ENCODE data around the gene NOC3L. TPM values are rescaled to one million over a fixed set of nuclear protein-coding genes. Genes with fewer than 3 reads are reported as not detected.
"Not testable (repeated sequence)": the region's sequence is repeated elsewhere in the genome, so short reads cannot be mapped to it uniquely, and the experiment has no call there.

Gene NOC3L
- total and polyA plus RNA-seq, 2 donors (not counting 1 experiment from before 2014, with no cell fraction given), result 19.8 to 27.2 TPM

- not testable (repeated sequence) for DNase-seq (ENCODE audit: low read depth in 2 of 2)
These were observed 23.0 kb upstream of the NOC3L start for GRCh38 chr10:94385733-94386132.

GRCh38 chr10:94383530-94383929 lies 20.8 kb upstream of the NOC3L start:
- Histone ChIP-seq H3K4me1 (ENCODE audit: control insufficient read depth, extremely low read depth, insufficient read depth, low read length) (no peaks in the 10 kb centered on the region), H4K20me1 (ENCODE audit: control insufficient read depth, extremely low read depth, insufficient read depth, low read length) (no peaks in the 10 kb centered on the region), H2AFZ (ENCODE audit: low read length) (no peak overlapping the region), H3K36me3 (ENCODE audit: control insufficient read depth, insufficient read depth, low read length) (no peaks in the 10 kb centered on the region), H3K9me3 (ENCODE audit: control insufficient read depth, insufficient read depth, low read depth, low read length) (no peaks in the 10 kb centered on the region), H3K27me3 (ENCODE audit: control insufficient read depth, insufficient read depth, low read length) (no peaks in the 10 kb centered on the region), H3K9ac (ENCODE audit: insufficient read depth, low read length) (no peak overlapping the region), H3K4me3 (replicated peaks in 1 of 4; ENCODE audit: control extremely low read depth in 1 of 4, insufficient read depth in 1 of 4, low read depth in 3 of 4, low read length in 4 of 4) (no peak overlapping the region), H3K79me2 (ENCODE audit: control insufficient read depth, insufficient read depth, low read length) (no peaks in the 10 kb centered on the region), H3K4me2 (ENCODE audit: extremely low read depth, insufficient read depth, low read length) (no peak overlapping the region), H3K27ac (ENCODE audit: insufficient read depth, low read length) (no peak overlapping the region)
- TF ChIP-seq CTCF (conservative IDR thresholded peaks at IDR 0.05 in 1 of 2, IDR thresholded peaks at IDR 0.05 in 1 of 2; ENCODE audit: low read depth in 1 of 2, low read length in 2 of 2) (no peak), EZH2 (IDR thresholded peaks at IDR 0.05; ENCODE audit: low read length, missing control alignments) (no peak)
- no peak for DNase-seq (ENCODE audit: low read depth in 2 of 2)

More at GRCh38 chr10:94385733-94386132, 23.0 kb upstream of the NOC3L start:
- H3K27ac ChIP-seq (ENCODE audit: insufficient read depth, low read length); H3K4me3 ChIP-seq (replicated peaks in 1 of 4; ENCODE audit: control extremely low read depth in 1 of 4, insufficient read depth in 1 of 4, low read depth in 3 of 4, low read length in 4 of 4); H3K79me2 ChIP-seq (ENCODE audit: control insufficient read depth, insufficient read depth, low read length); H3K27me3 ChIP-seq (ENCODE audit: control insufficient read depth, insufficient read depth, low read length); H3K9ac ChIP-seq (ENCODE audit: insufficient read depth, low read length); H2AFZ ChIP-seq (ENCODE audit: low read length); H3K4me1 ChIP-seq (ENCODE audit: control insufficient read depth, extremely low read depth, insufficient read depth, low read length); H3K4me2 ChIP-seq (ENCODE audit: extremely low read depth, insufficient read depth, low read length); H4K20me1 ChIP-seq (ENCODE audit: control insufficient read depth, extremely low read depth, insufficient read depth, low read length); H3K9me3 ChIP-seq (ENCODE audit: control insufficient read depth, insufficient read depth, low read depth, low read length); H3K36me3 ChIP-seq (ENCODE audit: control insufficient read depth, insufficient read depth, low read length): not testable (repeated sequence)

GRCh38 chr10:94376865-94377264 lies 14.1 kb upstream of the NOC3L start:
- TF ChIP-seq CTCF (conservative IDR thresholded peaks at IDR 0.05 in 1 of 2, IDR thresholded peaks at IDR 0.05 in 1 of 2; ENCODE audit: low read depth in 1 of 2, low read length in 2 of 2) (no peak), EZH2 (IDR thresholded peaks at IDR 0.05; ENCODE audit: low read length, missing control alignments) (no peak)
- Histone ChIP-seq H3K9ac (ENCODE audit: insufficient read depth, low read length) (no peak overlapping the region), H3K4me3 (replicated peaks in 1 of 4; ENCODE audit: control extremely low read depth in 1 of 4, insufficient read depth in 1 of 4, low read depth in 3 of 4, low read length in 4 of 4) (no peak overlapping the region)

More at GRCh38 chr10:94376865-94377264, 14.1 kb upstream of the NOC3L start:
- DNase-seq (ENCODE audit: low read depth in 2 of 2), result no peak
- no peaks in the 10 kb centered on the region for H3K27me3 ChIP-seq (ENCODE audit: control insufficient read depth, insufficient read depth, low read length)
- no peak overlapping the region for H3K27ac ChIP-seq (ENCODE audit: insufficient read depth, low read length)
- H3K9me3 ChIP-seq (ENCODE audit: control insufficient read depth, insufficient read depth, low read depth, low read length), result no peaks in the 10 kb centered on the region
- H4K20me1 ChIP-seq (ENCODE audit: control insufficient read depth, extremely low read depth, insufficient read depth, low read length), result no peaks in the 10 kb centered on the region
- no peak overlapping the region for H3K4me2 ChIP-seq (ENCODE audit: extremely low read depth, insufficient read depth, low read length)
- H3K36me3 ChIP-seq (ENCODE audit: control insufficient read depth, insufficient read depth, low read length), result no peaks in the 10 kb centered on the region
- H3K4me1 ChIP-seq (ENCODE audit: control insufficient read depth, extremely low read depth, insufficient read depth, low read length), result no peaks in the 10 kb centered on the region
- H3K79me2 ChIP-seq (ENCODE audit: control insufficient read depth, insufficient read depth, low read length), result no peaks in the 10 kb centered on the region
- no peak overlapping the region for H2AFZ ChIP-seq (ENCODE audit: low read length)
